Esophagus muscularis mucosa (tissue), 4 donors: ENCODE results near the gene RERE. TPM values are rescaled to one million over a fixed set of nuclear protein-coding genes. Genes with fewer than 3 reads are reported as not detected.

ENCODE experiments used
- DNase-seq: peaks from one replicate; pipeline ENCODE4 v3.0.0-alpha.2; 2017; ENCODE audit errors: extremely low spot score
- H3K27ac ChIP-seq, 4 donors: fragments of 200-600 bp; sonication (generic); replicated peaks in 1 of 4; 1 replicate in 3 of 4; 2 replicates in 1 of 4; pipeline ENCODE4 v1.5.1; 2016 to 2019; ENCODE audit warnings: mild to moderate bottlenecking in 1 of 4
- H3K27me3 ChIP-seq, 4 donors: fragments of 200-600 bp; sonication (generic); one replicate each; pipeline versions ENCODE4 v1.5.1 to v1.6.0; 2016 to 2019
- H3K36me3 ChIP-seq, 4 donors: fragments of 200-600 bp; sonication (generic); one replicate each; pipeline ENCODE4 v1.5.1; 2016 to 2019
- H3K4me1 ChIP-seq, 4 donors: fragments of 200-600 bp; sonication (generic); one replicate each; pipeline ENCODE4 v1.5.1; 2016 to 2019
- H3K4me3 ChIP-seq, 4 donors: fragments of 200-600 bp; sonication (generic); 1 replicate in 2 of 4; 2 replicates in 2 of 4; pipeline ENCODE4 v1.5.1; 2016 to 2019; ENCODE audit warnings: mild to moderate bottlenecking in 4 of 4, moderate library complexity in 1 of 4
- H3K9me3 ChIP-seq, 4 donors: fragments of 200-600 bp; sonication (generic); 1 replicate in 3 of 4; 2 replicates in 1 of 4; pipeline ENCODE4 v1.5.1; 2016 to 2019
- CTCF ChIP-seq, 3 experiments: fragments of 200-600 bp in 2 of 3; fragments of 450-650 bp in 1 of 3; sonication (generic) in 2 of 3; IDR thresholded peaks; one replicate each; pipeline ENCODE4 v1.5.1; 2017 to 2019; ENCODE audit warnings: antibody characterized with exemption in 3 of 3, mild to moderate bottlenecking in 2 of 3, moderate library complexity in 1 of 3
- EP300 ChIP-seq: sonication (generic); formaldehyde crosslinking; IDR thresholded peaks from one replicate; pipeline ENCODE4 v1.6.1; 2017; ENCODE audit warnings: antibody characterized with exemption
- POLR2A ChIP-seq: fragments of 450-650 bp; IDR thresholded peaks from one replicate; pipeline ENCODE4 v1.6.1; 2017; ENCODE audit warnings: antibody characterized with exemption, moderate library complexity, mild to moderate bottlenecking, low read depth
- POLR2AphosphoS5 ChIP-seq, 2 donors: sonication (generic); formaldehyde crosslinking; IDR thresholded peaks; one replicate each; pipeline ENCODE4 v1.6.1; 2017; ENCODE audit warnings: antibody characterized with exemption in 2 of 2
- WGBS: methylation state at CpG from one replicate; pipeline ENCODE4 v1.1.5; 2018; 5-methylcytosine and 5-hydroxymethylcytosine counted together
- intact Hi-C: fragments of 100-400 bp; cut with DNase I; formaldehyde crosslinking; loops from one replicate; pipeline ENCODE4 v1.15.1; 2023
- total RNA-seq, 4 donors: library from RNA; depleted of rRNA; stranded (reverse); fragments of >200 nt; gene quantifications; one replicate each; pipeline versions ENCODE4 v1.1.0 to v1.2.1, GENCODE V29; 2016

RERE gene
- total RNA-seq, 4 donors from 2014 or later: 133 to 212 (median 168) TPM

GRCh38 chr1:8344893-8345507 is 472.4 kb downstream of the RERE start:
- Histone ChIP-seq H3K27me3 (no peaks in the 10 kb centered on the region), H3K36me3 (no peaks in the 10 kb centered on the region), H3K9me3 (no peaks in the 10 kb centered on the region), H3K4me3 (no peak overlapping the region), H3K27ac (peak overlapping the region in 1 of 4 donors; percentile 90), H3K4me1 (peaks cover 37 to 57% (median 51%) of the 10 kb centered on the region in 4 donors)
- DNase-seq: no peak
- no peak for TF ChIP-seq CTCF (IDR thresholded peaks at IDR 0.05)
- TF ChIP-seq EP300: no peak
- no peak for TF ChIP-seq POLR2A
- TF ChIP-seq POLR2AphosphoS5 (IDR thresholded peaks at IDR 0.05): no peak
- 95% methylated on average over 10 of the region's 10 CpGs for WGBS
- intact Hi-C loops: no loop called here

GRCh38 chr1:8343464-8344001 is 473.9 kb downstream of the RERE start:
- Histone ChIP-seq H3K27ac (peak overlapping the region; percentile 86 to 90 (median 88)), H3K9me3 (no peaks in the 10 kb centered on the region), H3K27me3 (no peaks in the 10 kb centered on the region), H3K4me3 (peak overlapping the region; percentile 28 to 46 (median 30)), H3K4me1 (peaks cover 23 to 42% (median 36%) of the 10 kb centered on the region in 4 donors), H3K36me3 (peaks cover 0 to 14% (median 9%) of the 10 kb centered on the region in 4 donors)
- intact Hi-C loops: no loop called here
- TF ChIP-seq EP300 (peak; percentile 83), POLR2A (no peak), POLR2AphosphoS5 (IDR thresholded peaks at IDR 0.05) (peak; percentile 86 to 88), CTCF (IDR thresholded peaks at IDR 0.05) (no peak)
- peak; percentile 96 for DNase-seq
- WGBS: 27% methylated on average over 30 of the region's 32 CpGs

- Histone ChIP-seq H3K9me3 (no peaks in the 10 kb centered on the region), H3K27me3 (no peaks in the 10 kb centered on the region), H3K4me1 (peaks cover 20 to 38% (median 32%) of the 10 kb centered on the region in 4 donors), H3K27ac (peak overlapping the region; percentile 86 to 90 (median 88)), H3K4me3 (peak overlapping the region in 2 of 4 donors; percentile 28 to 33), H3K36me3 (peaks cover 4 to 18% (median 13%) of the 10 kb centered on the region in 4 donors)
- no peak for TF ChIP-seq CTCF (IDR thresholded peaks at IDR 0.05)
- TF ChIP-seq EP300: no peak
- no peak for TF ChIP-seq POLR2A
- TF ChIP-seq POLR2AphosphoS5 (IDR thresholded peaks at IDR 0.05): no peak
- DNase-seq: no peak
- intact Hi-C loops: no loop called here
- WGBS: 55% methylated on average over 11 of the region's 11 CpGs
Measured at GRCh38 chr1:8343044-8343443, 474.4 kb downstream of the RERE start.

- H3K36me3 ChIP-seq: peaks cover 5 to 26% (median 18%) of the 10 kb centered on the region in 4 donors
Measured at GRCh38 chr1:8342325-8342724, 475.1 kb downstream of the RERE start.

More at GRCh38 chr1:8342325-8342724, 475.1 kb downstream of the RERE start:
- intact Hi-C loops: no loop called here
- no peak for DNase-seq
- no peak overlapping the region for H3K4me3 ChIP-seq
- peaks cover 15 to 33% (median 30%) of the 10 kb centered on the region in 4 donors for H3K4me1 ChIP-seq
- WGBS: 86% methylated on average over 10 of the region's 10 CpGs
- H3K27ac ChIP-seq: peak overlapping the region; percentile 86 to 90 (median 88)
- H3K9me3 ChIP-seq: no peaks in the 10 kb centered on the region
- H3K27me3 ChIP-seq: no peaks in the 10 kb centered on the region
- TF ChIP-seq POLR2A (no peak), POLR2AphosphoS5 (IDR thresholded peaks at IDR 0.05) (peak in 1 of 2 donors; percentile 21), CTCF (IDR thresholded peaks at IDR 0.05) (peak in 2 of 3 experiments; percentile 18 to 25)
